Neuronal stem cell (in vitro differentiated cells): ENCODE data around the gene RNF208.
A peak's percentile ranks its signal among the peaks of the same experiment; 100 is the strongest.

ENCODE experiments used
- DNase-seq: peaks from one replicate; pipeline ENCODE4 v3.0.0-alpha.2; 2013; ENCODE audit warnings: low spot score
- H2AFZ ChIP-seq: one replicate; pipeline ENCODE4 v1.6.1; 2013; ENCODE audit warnings: mild to moderate bottlenecking, low read length, inconsistent platforms
- H2AK5ac ChIP-seq: 2 replicates; pipeline ENCODE4 v1.6.1; 2013; ENCODE audit warnings: low read depth, mild to moderate bottlenecking, inconsistent platforms, low read length, moderate library complexity, mixed read lengths
- H2BK120ac ChIP-seq: 2 replicates; pipeline ENCODE4 v1.6.1; 2013; ENCODE audit warnings: low read depth, mild to moderate bottlenecking, inconsistent platforms, low read length, moderate library complexity, mixed read lengths
- H2BK12ac ChIP-seq: one replicate; pipeline ENCODE4 v1.6.1; 2013; ENCODE audit warnings: low read length, inconsistent platforms
- H2BK15ac ChIP-seq: 2 replicates; pipeline ENCODE4 v1.6.1; 2013; ENCODE audit warnings: mild to moderate bottlenecking, low read length, inconsistent platforms, mixed read lengths
- H2BK5ac ChIP-seq: one replicate; pipeline ENCODE4 v1.6.1; 2013; ENCODE audit warnings: inconsistent platforms, mild to moderate bottlenecking, low read length, moderate library complexity
- H3K14ac ChIP-seq: one replicate; pipeline ENCODE4 v1.6.1; 2013; ENCODE audit warnings: low read length, inconsistent platforms
- H3K18ac ChIP-seq: 2 replicates; pipeline ENCODE4 v1.6.1; 2013; ENCODE audit warnings: low read length, inconsistent platforms
- H3K23ac ChIP-seq: 2 replicates; pipeline ENCODE4 v1.6.1; 2013; ENCODE audit warnings: low read depth, mild to moderate bottlenecking, mixed read lengths, low read length, inconsistent platforms; ENCODE audit not compliant: poor library complexity
- H3K27ac ChIP-seq: replicated peaks from 3 replicates; pipeline ENCODE4 v1.5.1; 2013; ENCODE audit warnings: low read length, inconsistent platforms
- H3K27me3 ChIP-seq, 3 experiments: 2 replicates each; pipeline ENCODE4 v1.6.1; 2013; ENCODE audit warnings: low read length in 3 of 3, mild to moderate bottlenecking in 2 of 3, inconsistent platforms in 1 of 3, low read depth in 1 of 3, mixed read lengths in 1 of 3, moderate library complexity in 1 of 3; ENCODE audit not compliant: control insufficient read depth in 3 of 3, insufficient read depth in 3 of 3
- H3K36me3 ChIP-seq, 2 donors: replicated peaks in 1 of 2; 2 replicates each; pipeline ENCODE4 v1.6.1; 2013; ENCODE audit warnings: low read length in 2 of 2; ENCODE audit not compliant: control insufficient read depth in 2 of 2, insufficient read depth in 2 of 2
- H3K4ac ChIP-seq: 2 replicates; pipeline ENCODE4 v1.6.1; 2013; ENCODE audit warnings: inconsistent platforms, mild to moderate bottlenecking, low read length, moderate library complexity
- H3K4me1 ChIP-seq, 2 donors: 1 replicate in 1 of 2; 2 replicates in 1 of 2; pipeline ENCODE4 v1.6.1; 2013; ENCODE audit warnings: low read length in 2 of 2, low read depth in 1 of 2; ENCODE audit not compliant: control insufficient read depth in 2 of 2, insufficient read depth in 1 of 2
- H3K4me2 ChIP-seq: one replicate; pipeline ENCODE4 v1.6.1; 2013; ENCODE audit warnings: mild to moderate bottlenecking, low read length, inconsistent platforms; ENCODE audit not compliant: insufficient read depth, poor library complexity, severe bottlenecking
- H3K4me3 ChIP-seq, 2 donors: 2 replicates each; pipeline ENCODE4 v1.5.1; 2013; ENCODE audit warnings: low read length in 2 of 2, mild to moderate bottlenecking in 2 of 2, inconsistent platforms in 1 of 2, moderate library complexity in 1 of 2
- H3K79me1 ChIP-seq: one replicate; pipeline ENCODE4 v1.6.1; 2013; ENCODE audit warnings: low read depth, mild to moderate bottlenecking, inconsistent platforms, low read length, moderate library complexity
- H3K9ac ChIP-seq: one replicate; pipeline ENCODE4 v1.6.1; 2013; ENCODE audit warnings: mild to moderate bottlenecking, low read depth, low read length, inconsistent platforms; ENCODE audit not compliant: poor library complexity
- H3K9me3 ChIP-seq, 2 donors: replicated peaks in 1 of 2; 2 replicates each; pipeline versions ENCODE3 to v1.6.1; 2013; ENCODE audit warnings: low read length in 2 of 2, mild to moderate bottlenecking in 2 of 2, inconsistent platforms in 1 of 2, low read depth in 1 of 2, mixed read lengths in 1 of 2, moderate library complexity in 1 of 2; ENCODE audit not compliant: control insufficient read depth in 2 of 2, insufficient read depth in 1 of 2
- H4K8ac ChIP-seq: one replicate; pipeline ENCODE4 v1.6.1; 2013; ENCODE audit warnings: low read depth, mild to moderate bottlenecking, inconsistent platforms, low read length, moderate library complexity
- H4K91ac ChIP-seq: one replicate; pipeline ENCODE4 v1.6.1; 2013; ENCODE audit warnings: low read length, low read depth, mild to moderate bottlenecking, inconsistent platforms; ENCODE audit not compliant: poor library complexity
- WGBS, 2 donors: extraction: QIAGEN DNeasy Blood & Tissue Kit; methylation state at CpG; one replicate each; pipeline ENCODE4 v1.1.7; 2013; ENCODE audit warnings: missing lambda C conversion rate in 2 of 2, mixed read lengths in 1 of 2; ENCODE audit not compliant: insufficient read length in 2 of 2, insufficient replicate concordance in 1 of 2; ENCODE audit errors: extremely low coverage in 2 of 2; 5-methylcytosine and 5-hydroxymethylcytosine counted together

Gene RNF208

GRCh38 chr9:137255448-137256114 lies 33.5 kb upstream of the RNF208 start:
- H3K4ac ChIP-seq, result peak overlapping the region; percentile 38
- H3K79me1 ChIP-seq, result peaks cover 12% of the 10 kb centered on the region
- H4K91ac ChIP-seq, result no peak overlapping the region
- peak overlapping the region; percentile 70 for H3K23ac ChIP-seq
- peak overlapping the region; percentile 92 for H3K18ac ChIP-seq
- H3K27ac ChIP-seq, result no peak overlapping the region
- H3K9ac ChIP-seq, result peak overlapping the region; percentile 97
- DNase-seq, result no peak
- peaks cover 19 to 44% of the 10 kb centered on the region in 2 donors for H3K4me1 ChIP-seq
- no CpG with 5 or more reads among the region's 51 CpGs for WGBS, 2 donors
- H3K27me3 ChIP-seq, result no peaks in the 10 kb centered on the region
- peak overlapping the region; percentile 29 for H4K8ac ChIP-seq
- H2BK15ac ChIP-seq, result peak overlapping the region; percentile 67
- peak overlapping the region; percentile 96 to 100 for H3K4me3 ChIP-seq
- H3K9me3 ChIP-seq, result no peaks in the 10 kb centered on the region
- H2BK12ac ChIP-seq, result no peak overlapping the region
- H3K14ac ChIP-seq, result no peak overlapping the region
- H3K36me3 ChIP-seq, result peaks cover 17 to 34% of the 10 kb centered on the region in 2 donors
- H2BK120ac ChIP-seq, result no peak overlapping the region
- H2AFZ ChIP-seq, result peak overlapping the region; percentile 96
- H3K4me2 ChIP-seq, result peak overlapping the region; percentile 80
- peak overlapping the region; percentile 93 for H2BK5ac ChIP-seq
- H2AK5ac ChIP-seq, result peak overlapping the region; percentile 76

- no CpG with 5 or more reads among the region's 105 CpGs for WGBS, 2 donors
- H3K4ac ChIP-seq, result peak within 1 kb of the TSS; percentile 38
- H3K79me1 ChIP-seq, result peaks cover 12% of the 10 kb centered on the region
- H3K4me2 ChIP-seq, result peak within 1 kb of the TSS; percentile 85
- H4K91ac ChIP-seq, result peak within 1 kb of the TSS; percentile 79
- H3K4me1 ChIP-seq, result peaks cover 19 to 48% of the 10 kb centered on the region in 2 donors
- H3K36me3 ChIP-seq, result peaks cover 17 to 31% of the 10 kb centered on the region in 2 donors
- DNase-seq, result peak; percentile 91
- peak within 1 kb of the TSS; percentile 97 for H3K9ac ChIP-seq
- H2AK5ac ChIP-seq, result peak within 1 kb of the TSS; percentile 85
- peak within 1 kb of the TSS; percentile 70 for H3K23ac ChIP-seq
- H3K14ac ChIP-seq, result peak within 1 kb of the TSS; percentile 94
- peak within 1 kb of the TSS; percentile 24 for H2BK120ac ChIP-seq
- peak within 1 kb of the TSS; percentile 99 for H3K18ac ChIP-seq
- peak within 1 kb of the TSS; percentile 29 for H4K8ac ChIP-seq
- H3K9me3 ChIP-seq, result no peaks in the 10 kb centered on the region
- H3K27me3 ChIP-seq, result no peaks in the 10 kb centered on the region
- peak within 1 kb of the TSS; percentile 66 for H2BK12ac ChIP-seq
- H3K27ac ChIP-seq, result peak within 1 kb of the TSS; percentile 19
- H2AFZ ChIP-seq, result peak within 1 kb of the TSS; percentile 96
- H2BK5ac ChIP-seq, result peak within 1 kb of the TSS; percentile 93
- peak within 1 kb of the TSS; percentile 99 for H2BK15ac ChIP-seq
- peak within 1 kb of the TSS; percentile 96 to 100 for H3K4me3 ChIP-seq
These were observed 32.8 kb upstream of the RNF208 start, which contains the start of gene NELFB for GRCh38 chr9:137254624-137255447. TSS of gene NELFB (plus strand) at chr9:137255327.

- H3K23ac ChIP-seq, result peak overlapping the region; percentile 70
- H3K4me2 ChIP-seq, result peak overlapping the region; percentile 85
- H3K27me3 ChIP-seq, result no peaks in the 10 kb centered on the region
- no peak for DNase-seq
- peak overlapping the region; percentile 79 for H4K91ac ChIP-seq
- no peak overlapping the region for H3K27ac ChIP-seq
- no peak overlapping the region for H4K8ac ChIP-seq
- no CpG with 5 or more reads among the region's 21 CpGs for WGBS, 2 donors
- H3K36me3 ChIP-seq, result peaks cover 13 to 26% of the 10 kb centered on the region in 2 donors
- H2BK120ac ChIP-seq, result peak overlapping the region; percentile 6
- peak overlapping the region; percentile 92 for H2AFZ ChIP-seq
- H3K9me3 ChIP-seq, result no peaks in the 10 kb centered on the region
- H2BK15ac ChIP-seq, result peak overlapping the region; percentile 99
- peak overlapping the region; percentile 94 for H3K9ac ChIP-seq
- peak overlapping the region; percentile 37 for H3K4ac ChIP-seq
- H2AK5ac ChIP-seq, result peak overlapping the region; percentile 85
- H3K14ac ChIP-seq, result peak overlapping the region; percentile 94
- peaks cover 12% of the 10 kb centered on the region for H3K79me1 ChIP-seq
- peaks cover 19 to 48% of the 10 kb centered on the region in 2 donors for H3K4me1 ChIP-seq
- peak overlapping the region; percentile 99 for H3K18ac ChIP-seq
- peak overlapping the region; percentile 86 to 100 for H3K4me3 ChIP-seq
- peak overlapping the region; percentile 66 for H2BK12ac ChIP-seq
- H2BK5ac ChIP-seq, result peak overlapping the region; percentile 93
These were observed 31.9 kb upstream of the RNF208 start for GRCh38 chr9:137253717-137254623.
